Amniotic stem cell (primary cell): ENCODE data around the gene PLCE1.
"Not testable (repeated sequence)": the region's sequence is repeated elsewhere in the genome, so short reads cannot be mapped to it uniquely, and the experiment has no call there.

ENCODE experiments used
- DNase-seq: peaks from one replicate; lab custom pipeline; 2025; lab: John Stamatoyannopoulos, UW

PLCE1 gene

GRCh38 chr10:93993782-93994437, at the start of gene PLCE1:
Gene PLCE1, plus strand, starts transcription at chr10:93993931. Its CDS starts 37,116 bp downstream, at chr10:94031047.
- no peak for DNase-seq

GRCh38 chr10:93945819-93946218, 47.9 kb upstream of the PLCE1 start:
- no peak for DNase-seq

GRCh38 chr10:93947055-93947454, 46.7 kb upstream of the PLCE1 start:
- peak; percentile 63 for DNase-seq

DNA sequence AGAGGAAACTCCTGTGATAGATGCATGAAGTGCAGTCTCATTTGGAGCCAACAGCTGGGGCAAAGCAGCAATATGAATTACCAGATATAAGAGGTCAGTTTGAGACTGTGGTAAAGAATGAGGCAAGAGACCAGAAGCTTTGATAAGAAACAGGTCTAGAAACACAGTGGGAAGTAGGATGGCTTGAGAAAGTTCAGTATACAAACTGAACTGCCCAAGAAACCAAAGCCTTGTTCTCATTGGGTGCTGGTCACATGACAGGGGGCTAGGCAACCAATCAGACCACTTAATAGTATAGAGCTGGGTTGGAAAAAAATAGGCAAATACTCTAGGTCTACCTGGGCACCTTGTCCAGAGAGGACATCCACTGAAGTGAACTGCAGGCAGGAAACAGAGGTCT, 46.2 kb upstream of the PLCE1 start:
- no peak for DNase-seq

DNA sequence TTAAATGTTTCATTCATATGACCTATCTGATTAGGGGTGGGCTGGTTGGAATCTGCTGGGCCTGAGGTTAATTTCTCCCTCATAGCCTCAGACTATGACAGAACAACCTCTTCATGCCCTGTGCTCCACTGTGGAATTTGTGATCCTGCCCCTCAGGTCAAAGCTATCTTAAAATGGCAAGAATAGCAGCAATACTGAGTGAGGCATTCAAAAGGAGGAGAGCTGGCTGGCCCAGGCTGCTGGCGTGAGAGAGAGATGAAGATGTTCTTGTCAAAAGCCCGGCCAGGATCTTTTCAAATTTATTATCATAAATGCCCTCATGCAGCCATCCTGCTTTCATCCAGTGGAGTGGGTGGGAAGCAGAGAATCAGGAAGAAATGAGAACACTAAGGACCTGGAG, 41.8 kb upstream of the PLCE1 start:
- no peak for DNase-seq

- no peak for DNase-seq
Observed at GRCh38 chr10:93954299-93954698, 39.4 kb upstream of the PLCE1 start.

DNA sequence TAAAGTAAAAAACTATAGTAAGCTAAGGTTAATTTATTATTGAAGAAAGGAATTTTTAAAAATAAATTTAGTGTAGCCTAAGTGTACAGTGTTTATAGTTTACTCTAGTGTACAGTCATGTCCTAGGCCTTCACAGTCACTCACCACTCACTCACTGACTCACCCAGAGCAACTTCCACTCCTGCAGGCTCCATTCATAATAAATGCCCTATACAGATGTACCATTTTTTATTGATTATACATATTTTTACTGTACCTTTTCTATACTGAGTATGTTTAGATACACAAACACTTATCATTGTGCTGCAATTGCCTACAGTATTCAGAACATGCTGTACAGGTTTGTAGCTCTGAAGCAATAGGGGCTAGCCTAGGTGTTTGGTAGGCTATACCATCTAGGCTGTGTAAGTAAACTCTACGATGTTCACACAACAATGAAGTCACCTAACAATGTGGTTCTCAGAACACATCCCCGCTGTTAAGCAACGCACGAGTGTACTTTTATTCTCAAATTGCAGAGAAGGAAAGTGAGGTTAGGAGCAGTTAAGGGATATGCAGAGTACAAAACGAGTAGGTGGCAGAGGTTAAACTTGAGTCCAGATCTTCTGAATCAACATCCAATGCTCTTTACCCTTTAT, 38.9 kb upstream of the PLCE1 start:
- no peak for DNase-seq

- DNase-seq, result no peak
Observed at GRCh38 chr10:93958834-93959233, 34.9 kb upstream of the PLCE1 start.

GRCh38 chr10:93960988-93961387, 32.7 kb upstream of the PLCE1 start:
- not testable (repeated sequence) for DNase-seq

DNA sequence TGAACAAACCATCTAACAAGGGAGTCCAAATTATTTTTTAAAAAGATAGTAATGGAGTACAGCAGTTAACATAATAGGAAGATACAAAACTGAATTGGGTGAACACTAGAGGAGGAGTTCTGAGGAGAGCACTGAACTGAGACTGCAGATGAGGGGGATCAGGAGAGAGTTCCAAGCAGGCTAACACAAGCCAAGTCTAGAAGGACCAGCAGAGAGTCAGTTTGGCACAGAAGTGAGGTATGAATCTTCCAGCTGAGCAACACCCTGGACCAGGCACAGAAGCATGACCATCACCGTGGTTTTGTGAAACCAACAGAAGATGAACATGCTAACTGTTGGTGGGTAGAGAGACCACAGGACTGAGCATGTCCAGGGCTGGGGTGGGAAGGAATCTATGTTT, 30.8 kb upstream of the PLCE1 start:
- DNase-seq, result no peak

DNA sequence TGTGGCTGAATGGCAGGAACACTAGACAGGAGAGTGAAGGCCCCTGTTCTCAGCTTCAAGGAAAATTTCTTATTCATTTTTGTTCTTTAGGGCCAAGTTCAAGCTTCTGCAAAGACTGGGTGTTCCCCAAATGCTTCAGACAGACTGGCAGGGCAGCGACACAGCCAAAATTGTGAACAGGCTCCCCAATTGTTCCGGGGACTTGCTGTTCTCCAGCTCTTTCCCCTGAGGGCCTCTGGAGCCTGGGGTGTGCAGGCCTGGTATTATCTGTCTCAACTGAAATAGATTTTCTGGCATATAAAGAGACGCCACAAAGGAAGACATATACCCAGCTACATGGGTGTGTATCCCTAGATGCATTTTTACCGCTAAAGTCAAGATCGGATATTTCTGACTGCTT, 30.3 kb upstream of the PLCE1 start:
- DNase-seq, result no peak

GRCh38 chr10:93965911-93966310, 27.8 kb upstream of the PLCE1 start:
- DNase-seq, result no peak

- DNase-seq, result no peak
Observed at GRCh38 chr10:93967756-93968155, 26.0 kb upstream of the PLCE1 start.

GRCh38 chr10:93968540-93968945, 25.2 kb upstream of the PLCE1 start:
- DNase-seq, result no peak

DNA sequence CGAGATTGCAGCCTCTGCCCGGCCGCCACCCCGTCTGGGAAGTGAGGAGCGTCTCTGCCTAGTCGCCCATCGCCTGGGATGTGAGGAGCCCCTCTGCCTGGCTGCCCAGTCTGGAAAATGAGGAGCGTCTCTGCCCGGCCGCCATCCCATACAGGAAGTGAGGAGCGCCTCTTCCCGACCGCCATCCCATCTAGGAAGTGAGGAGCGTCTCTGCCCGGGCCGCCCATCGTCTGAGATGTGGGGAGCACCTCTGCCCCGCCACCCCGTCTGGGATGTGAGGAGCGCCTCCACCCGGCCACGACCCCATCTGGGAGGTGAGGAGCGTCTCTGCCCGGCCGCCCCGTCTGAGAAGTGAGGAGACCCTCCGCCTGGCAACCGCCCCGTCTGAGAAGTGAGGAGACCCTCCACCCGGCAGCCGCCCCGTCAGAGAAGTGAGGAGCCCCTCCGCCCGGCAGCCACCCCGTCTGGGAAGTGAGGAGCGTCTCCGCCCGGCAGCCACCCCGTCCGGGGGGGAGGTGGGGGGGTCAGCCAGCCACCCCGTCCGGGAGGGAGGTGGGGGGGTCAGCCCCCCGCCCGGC, 23.2 kb upstream of the PLCE1 start:
- DNase-seq, result not testable (repeated sequence)

GRCh38 chr10:93973748-93974445, 19.8 kb upstream of the PLCE1 start:
- no peak for DNase-seq

DNA sequence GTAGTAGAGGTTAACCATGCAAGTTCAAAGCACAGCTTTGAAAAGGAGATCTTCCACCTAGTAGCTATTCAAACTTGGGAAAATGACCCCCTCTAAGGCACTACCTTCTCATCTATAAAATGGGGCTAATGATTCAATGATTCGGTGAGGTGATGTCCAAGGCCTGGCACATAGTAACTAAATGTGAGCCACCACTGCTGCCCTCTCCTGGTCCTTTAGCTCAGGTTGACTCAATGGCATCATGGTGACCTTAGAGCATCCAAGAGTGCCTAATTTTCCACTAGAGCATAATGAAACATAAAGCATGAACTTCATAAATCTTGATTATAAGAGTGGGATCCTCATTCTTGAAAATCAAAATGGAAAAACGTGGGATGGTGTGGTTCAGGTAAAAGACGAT, 16.3 kb upstream of the PLCE1 start:
- no peak for DNase-seq

- DNase-seq, result no peak
Observed at GRCh38 chr10:93980486-93980885, 13.2 kb upstream of the PLCE1 start.

DNA sequence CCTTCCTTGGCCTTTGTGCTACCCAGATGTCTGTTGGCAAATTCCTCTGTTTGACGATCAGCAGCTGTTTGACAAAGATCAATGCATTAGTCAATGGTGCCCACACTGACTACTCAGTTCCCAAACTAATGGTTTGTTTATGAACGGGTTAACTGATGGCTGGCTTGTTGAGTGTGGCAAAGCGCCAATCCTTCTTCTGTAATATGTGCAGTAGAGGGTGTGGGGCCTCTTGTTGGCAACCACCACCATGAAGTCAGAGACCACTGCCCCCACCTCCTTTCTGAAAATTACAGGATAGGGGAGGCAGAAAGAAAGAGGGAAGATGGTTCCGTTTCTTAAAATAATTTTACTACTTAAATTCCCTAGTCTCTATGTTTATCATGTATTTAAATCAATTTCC, 2.6 kb upstream of the PLCE1 start:
- no peak for DNase-seq

GRCh38 chr10:93991596-93992284, 2.0 kb upstream of the PLCE1 start:
- DNase-seq, result peak; percentile 54

DNA sequence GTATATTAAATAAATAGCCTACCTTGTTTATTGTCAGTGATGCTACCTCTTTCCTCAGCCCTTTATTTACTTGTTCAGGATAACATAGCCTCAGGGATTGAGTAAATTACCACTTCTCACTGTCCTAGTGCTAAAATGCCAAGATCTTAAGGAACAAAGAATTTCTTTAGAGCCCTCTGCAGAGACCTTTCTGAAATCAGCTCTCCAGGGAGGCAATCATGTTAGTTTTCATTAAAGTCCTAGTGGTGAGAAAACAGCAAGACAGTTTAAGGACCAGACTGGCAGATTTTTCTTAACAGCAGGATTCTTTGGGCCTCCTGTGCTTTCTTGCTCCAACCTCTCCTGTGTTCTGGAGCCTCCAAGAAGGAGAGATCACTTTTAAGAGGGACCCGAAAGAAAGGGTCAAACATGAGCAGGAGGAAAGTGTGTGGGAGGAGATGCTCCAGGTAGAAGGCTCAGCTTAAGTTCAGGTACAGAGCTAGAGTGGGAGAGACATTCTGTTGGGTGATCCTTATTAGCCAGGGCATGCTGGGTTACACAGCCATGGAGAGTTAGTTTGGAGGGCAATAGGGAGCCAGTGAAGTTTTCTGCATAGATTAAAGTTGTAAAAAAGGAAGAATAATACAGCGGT, 1.2 kb upstream of the PLCE1 start:
- DNase-seq, result no peak

- DNase-seq, result no peak
Observed at GRCh38 chr10:93993414-93993781, 333 bp upstream of the PLCE1 start.
